H1 (cell line): ENCODE measurements around the gene HM13. TPM values are rescaled to one million over a fixed set of nuclear protein-coding genes. Genes with fewer than 3 reads are reported as not detected.

Experiments used
- BCL11A ChIP-seq, 2 experiments: IDR thresholded peaks; one replicate each; pipeline ENCODE4 v1.6.1; 2011; ENCODE audit warnings: low read depth in 2 of 2, low read length in 2 of 2, mild to moderate bottlenecking in 2 of 2
- JUN ChIP-seq: IDR thresholded peaks from 2 replicates; pipeline ENCODE4 v1.6.1; 2011; ENCODE audit warnings: low read depth, mild to moderate bottlenecking, improper control_type of control experiment, low read length
- polyA plus RNA-seq, 7 experiments: library from polyadenylated mRNA; depleted of rRNA in 3 of 7; stranded (reverse) in 5 of 7; unstranded in 2 of 7; fragments of >200 nt in 5 of 7; fragments of 200-250 nt in 2 of 7; gene quantifications; 1 replicate in 5 of 7; 2 replicates in 1 of 7; 4 replicates in 1 of 7; pipeline versions ENCODE4 v1.2.1 to v1.2.3, GENCODE V29; 2011 to 2013; ENCODE audit warnings: missing spikeins in 2 of 7, mixed read lengths in 2 of 7
- total RNA-seq: library from RNA; stranded (reverse); fragmentation: NEBNext Ultra II Directional; extraction: Animal tissue kit (Norgen Biotek cat#: 25700); gene quantifications from 2 replicates; pipeline ENCODE4 v1.2.1, GENCODE V29; 2021

HM13 gene
- total and polyA plus RNA-seq, 2 of the 8 experiments (the other 6 are each of a cell fraction or from before 2014, with no cell fraction given), result 118 to 183 TPM

DNA sequence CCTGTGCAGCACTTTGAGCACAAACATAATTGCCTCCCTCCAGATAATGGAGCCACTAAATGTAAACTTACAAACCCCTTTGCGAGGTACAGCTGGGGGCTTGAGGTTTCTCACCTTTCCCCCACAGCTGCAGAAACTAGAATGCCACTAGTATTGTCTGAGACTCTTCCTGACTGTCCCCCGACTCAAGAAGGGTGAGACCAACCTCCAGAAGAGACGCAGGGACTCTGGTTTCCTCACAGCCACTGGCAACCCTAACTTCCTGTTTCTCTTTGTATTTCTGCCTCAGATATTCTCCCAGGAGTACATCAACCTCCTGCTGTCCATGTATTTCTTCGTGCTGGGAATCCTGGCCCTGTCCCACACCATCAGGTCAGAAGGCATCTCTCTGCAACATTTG is 23.6 kb downstream of the HM13 start (continued):
- TF ChIP-seq BCL11A (IDR thresholded peaks at IDR 0.05; ENCODE audit: low read depth in 2 of 2, low read length in 2 of 2), result no peak
- no peak for TF ChIP-seq JUN
